ENCODE data around the gene TXN.

TXN gene

DNA sequence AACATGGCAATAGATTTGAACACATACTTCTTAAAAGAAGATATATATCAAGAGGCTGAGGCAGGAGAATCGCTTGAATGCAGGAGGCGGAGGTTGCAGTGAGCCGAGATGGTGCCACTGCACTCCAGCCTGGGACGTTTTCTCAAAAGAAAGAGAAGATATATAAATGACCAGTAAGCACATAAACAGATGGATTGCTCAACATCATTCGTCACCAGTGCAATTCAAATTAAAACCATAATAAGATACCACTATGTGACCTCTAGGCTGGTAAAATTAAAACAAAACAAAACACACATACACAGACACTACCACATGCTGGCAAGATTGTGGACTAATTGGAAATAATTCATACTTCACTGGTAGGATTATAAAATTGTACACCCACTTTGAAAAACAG lies 5.3 kb upstream of the TXN start:
- Histone ChIP-seq H3K9me3 (ENCODE audit: insufficient read depth, low read length) (no peaks in the 10 kb centered on the region), H3K9me2 (replicated peaks; ENCODE audit: insufficient read depth, low read length) (no peaks in the 10 kb centered on the region), H3K9ac (ENCODE audit: low read length) (no peak overlapping the region), H3F3A (ENCODE audit: insufficient read depth) (no peaks in the 10 kb centered on the region), H4K20me1 (ENCODE audit: low read depth, low read length) (no peaks in the 10 kb centered on the region), H3K27me3 (ENCODE audit: low read length) (peaks cover 2% of the 10 kb centered on the region; the same call in 1 of the 2 replicates), H3K4me3 (ENCODE audit: insufficient read depth, low read length, poor library complexity, severe bottlenecking) (no peak overlapping the region), H3K4me2 (ENCODE audit: low read depth, low read length, poor library complexity, severe bottlenecking) (no peak overlapping the region), H2AFZ (ENCODE audit: low read depth, low read length, severe bottlenecking) (no peak overlapping the region), H3K27ac (ENCODE audit: low read depth, low read length) (no peak overlapping the region), H3K36me3 (ENCODE audit: low read length) (no peaks in the 10 kb centered on the region), H3K79me2 (ENCODE audit: insufficient read depth, low read length) (no peaks in the 10 kb centered on the region)
- TF ChIP-seq, protein P1, sequence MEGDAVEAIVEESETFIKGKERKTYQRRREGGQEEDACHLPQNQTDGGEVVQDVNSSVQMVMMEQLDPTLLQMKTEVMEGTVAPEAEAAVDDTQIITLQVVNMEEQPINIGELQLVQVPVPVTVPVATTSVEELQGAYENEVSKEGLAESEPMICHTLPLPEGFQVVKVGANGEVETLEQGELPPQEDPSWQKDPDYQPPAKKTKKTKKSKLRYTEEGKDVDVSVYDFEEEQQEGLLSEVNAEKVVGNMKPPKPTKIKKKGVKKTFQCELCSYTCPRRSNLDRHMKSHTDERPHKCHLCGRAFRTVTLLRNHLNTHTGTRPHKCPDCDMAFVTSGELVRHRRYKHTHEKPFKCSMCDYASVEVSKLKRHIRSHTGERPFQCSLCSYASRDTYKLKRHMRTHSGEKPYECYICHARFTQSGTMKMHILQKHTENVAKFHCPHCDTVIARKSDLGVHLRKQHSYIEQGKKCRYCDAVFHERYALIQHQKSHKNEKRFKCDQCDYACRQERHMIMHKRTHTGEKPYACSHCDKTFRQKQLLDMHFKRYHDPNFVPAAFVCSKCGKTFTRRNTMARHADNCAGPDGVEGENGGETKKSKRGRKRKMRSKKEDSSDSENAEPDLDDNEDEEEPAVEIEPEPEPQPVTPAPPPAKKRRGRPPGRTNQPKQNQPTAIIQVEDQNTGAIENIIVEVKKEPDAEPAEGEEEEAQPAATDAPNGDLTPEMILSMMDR (IDR thresholded peaks at IDR 0.05; ENCODE audit: insufficient read depth, low read length, poor library complexity, severe bottlenecking) = no peak
- TF ChIP-seq EZH2phosphoT487 (conservative IDR thresholded peaks at IDR 0.05; ENCODE audit: low read length) = no peak

DNA sequence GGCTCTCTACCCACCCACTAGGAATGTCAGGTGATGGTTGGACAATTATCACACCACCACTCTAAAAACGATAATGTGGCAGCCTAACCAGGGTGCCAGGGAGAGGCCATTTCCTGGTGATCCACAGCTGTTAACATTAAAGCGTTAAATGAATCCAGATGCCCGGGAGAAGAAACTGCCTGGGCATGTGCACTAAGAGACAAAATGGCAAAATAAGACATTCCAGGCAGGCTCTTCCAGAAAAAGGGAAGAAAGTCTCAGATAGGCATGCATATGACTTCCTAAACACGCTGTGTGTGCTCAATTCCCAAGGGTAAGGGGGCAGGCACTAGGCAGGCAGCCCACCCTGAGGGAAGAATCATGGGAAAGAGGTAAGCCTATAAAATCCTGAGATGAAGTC lies 4.6 kb upstream of the TXN start:
- H2AFZ ChIP-seq (ENCODE audit: low read depth, low read length, severe bottlenecking) = no peak overlapping the region
- H3K79me2 ChIP-seq (ENCODE audit: insufficient read depth, low read length) = no peaks in the 10 kb centered on the region
- H3K4me3 ChIP-seq (ENCODE audit: insufficient read depth, low read length, poor library complexity, severe bottlenecking) = no peak overlapping the region
- no peaks in the 10 kb centered on the region for H4K20me1 ChIP-seq (ENCODE audit: low read depth, low read length)
- no peak overlapping the region for H3K27ac ChIP-seq (ENCODE audit: low read depth, low read length)
- H3K36me3 ChIP-seq (ENCODE audit: low read length) = no peaks in the 10 kb centered on the region
- no peak overlapping the region for H3K9ac ChIP-seq (ENCODE audit: low read length)
- H3K4me2 ChIP-seq (ENCODE audit: low read depth, low read length, poor library complexity, severe bottlenecking) = no peak overlapping the region
- no peaks in the 10 kb centered on the region for H3F3A ChIP-seq (ENCODE audit: insufficient read depth)
- TF ChIP-seq, protein P1 (IDR thresholded peaks at IDR 0.05; ENCODE audit: insufficient read depth, low read length, poor library complexity, severe bottlenecking) = no peak
- TF ChIP-seq EZH2phosphoT487 (conservative IDR thresholded peaks at IDR 0.05; ENCODE audit: low read length) = no peak
- H3K27me3 ChIP-seq (ENCODE audit: low read length) = peaks cover 1% of the 10 kb centered on the region; the same call in 1 of the 2 replicates
- H3K9me2 ChIP-seq (replicated peaks; ENCODE audit: insufficient read depth, low read length) = no peaks in the 10 kb centered on the region
- no peaks in the 10 kb centered on the region for H3K9me3 ChIP-seq (ENCODE audit: insufficient read depth, low read length)

DNA sequence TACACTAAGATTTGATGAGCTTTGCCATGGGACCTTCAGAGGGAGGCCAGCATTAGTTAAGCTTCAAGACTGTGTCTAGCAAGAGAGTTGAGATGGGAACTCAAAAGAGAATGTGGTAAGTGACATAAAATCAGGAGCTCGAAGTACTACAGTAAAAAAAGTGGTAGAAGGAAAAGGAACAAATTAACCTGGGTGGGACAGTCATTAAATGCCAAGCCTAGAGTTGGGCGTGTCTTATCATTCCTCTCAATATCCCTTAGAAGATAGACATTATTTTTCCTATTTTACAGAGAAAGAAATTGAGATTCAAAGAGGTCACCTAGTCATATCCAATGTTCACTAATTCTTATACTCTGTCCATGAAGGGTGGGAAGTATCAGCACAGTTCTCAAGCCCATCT lies 3.3 kb upstream of the TXN start:
- peaks cover 3% of the 10 kb centered on the region for H3K79me2 ChIP-seq (ENCODE audit: insufficient read depth, low read length)
- no peaks in the 10 kb centered on the region for H3K9me3 ChIP-seq (ENCODE audit: insufficient read depth, low read length)
- no peak overlapping the region for H3K27ac ChIP-seq (ENCODE audit: low read depth, low read length)
- TF ChIP-seq EZH2phosphoT487 (conservative IDR thresholded peaks at IDR 0.05; ENCODE audit: low read length) = no peak
- TF ChIP-seq, protein P1 (IDR thresholded peaks at IDR 0.05; ENCODE audit: insufficient read depth, low read length, poor library complexity, severe bottlenecking) = no peak
- no peak overlapping the region for H3K9ac ChIP-seq (ENCODE audit: low read length)
- no peaks in the 10 kb centered on the region for H3F3A ChIP-seq (ENCODE audit: insufficient read depth)
- no peak overlapping the region for H3K4me2 ChIP-seq (ENCODE audit: low read depth, low read length, poor library complexity, severe bottlenecking)
- H3K36me3 ChIP-seq (ENCODE audit: low read length) = no peaks in the 10 kb centered on the region
- no peaks in the 10 kb centered on the region for H4K20me1 ChIP-seq (ENCODE audit: low read depth, low read length)
- no peak overlapping the region for H2AFZ ChIP-seq (ENCODE audit: low read depth, low read length, severe bottlenecking)
- H3K4me3 ChIP-seq (ENCODE audit: insufficient read depth, low read length, poor library complexity, severe bottlenecking) = no peak overlapping the region
- H3K27me3 ChIP-seq (ENCODE audit: low read length) = no peaks in the 10 kb centered on the region
- no peaks in the 10 kb centered on the region for H3K9me2 ChIP-seq (replicated peaks; ENCODE audit: insufficient read depth, low read length)

All from SU-DHL-6 (cell line).